ENCODE data around the gene CLIP2.

Gene CLIP2

GRCh38 chr7:74272305-74273038 is 16.7 kb upstream of the CLIP2 start:
- ATAC-seq, result peak; percentile 85

GRCh38 chr7:74275401-74275881 is 13.8 kb upstream of the CLIP2 start:
- no peak for ATAC-seq
- TF ChIP-seq RARB (CRISPR knock-in tag; IDR thresholded peaks at IDR 0.05) (no peak), OSR1 (CRISPR knock-in tag; IDR thresholded peaks at IDR 0.05) (no peak), GLIS3 (CRISPR knock-in tag; IDR thresholded peaks at IDR 0.05) (no peak), POU6F1 (CRISPR knock-in tag; IDR thresholded peaks at IDR 0.05; ENCODE audit: borderline replicate concordance, low read depth) (no peak), ZNF70 (CRISPR knock-in tag; IDR thresholded peaks at IDR 0.05) (no peak), ISL1 (CRISPR knock-in tag; IDR thresholded peaks at IDR 0.05) (no peak), BACH2 (CRISPR knock-in tag; IDR thresholded peaks at IDR 0.05; ENCODE audit: borderline replicate concordance) (no peak), ZNF8 (CRISPR knock-in tag; IDR thresholded peaks at IDR 0.05) (no peak)

More at GRCh38 chr7:74272305-74273038, 16.7 kb upstream of the CLIP2 start:
- TF ChIP-seq SNAI2 (CRISPR knock-in tag; IDR thresholded peaks at IDR 0.05) (peak; percentile 8; the same call in 1 of the 2 replicates), CSRNP3 (CRISPR knock-in tag; IDR thresholded peaks at IDR 0.05) (no peak), ZFP30 (CRISPR knock-in tag; IDR thresholded peaks at IDR 0.05) (no peak)

GRCh38 chr7:74277636-74278035 is 11.6 kb upstream of the CLIP2 start:
- no peak for TF ChIP-seq PPARA (CRISPR knock-in tag; IDR thresholded peaks at IDR 0.05; ENCODE audit: borderline replicate concordance)
- TF ChIP-seq CREB5 (CRISPR knock-in tag; IDR thresholded peaks at IDR 0.05; ENCODE audit: low read depth), result no peak
- no peak for TF ChIP-seq ZFP30 (CRISPR knock-in tag; IDR thresholded peaks at IDR 0.05)
- no peak for TF ChIP-seq RARB (CRISPR knock-in tag; IDR thresholded peaks at IDR 0.05)
- ATAC-seq, result no peak

GRCh38 chr7:74280985-74281384 is 8.2 kb upstream of the CLIP2 start:
- no peak for ATAC-seq

More at GRCh38 chr7:74280985-74281384, 8.2 kb upstream of the CLIP2 start:
- no peak for TF ChIP-seq PATZ1 (CRISPR knock-in tag; IDR thresholded peaks at IDR 0.05; ENCODE audit: borderline replicate concordance)
- no peak for TF ChIP-seq ZNF70 (CRISPR knock-in tag; IDR thresholded peaks at IDR 0.05)
- no peak for TF ChIP-seq ISL1 (CRISPR knock-in tag; IDR thresholded peaks at IDR 0.05)
- TF ChIP-seq OSR1 (CRISPR knock-in tag; IDR thresholded peaks at IDR 0.05), result no peak
- no peak for TF ChIP-seq CREB5 (CRISPR knock-in tag; IDR thresholded peaks at IDR 0.05; ENCODE audit: low read depth)
- no peak for TF ChIP-seq TSHZ2 (CRISPR knock-in tag; IDR thresholded peaks at IDR 0.05)

Data from SK-N-SH treated with all-trans-retinoic acid at 6 μM for 48 hours (cell line).